ENCODE measurements around the gene ARID1A.
A peak's percentile ranks its signal among the peaks of the same experiment; 100 is the strongest.
"Not testable (repeated sequence)": the region's sequence is repeated elsewhere in the genome, so short reads cannot be mapped to it uniquely, and the experiment has no call there.

The ARID1A gene

DNA sequence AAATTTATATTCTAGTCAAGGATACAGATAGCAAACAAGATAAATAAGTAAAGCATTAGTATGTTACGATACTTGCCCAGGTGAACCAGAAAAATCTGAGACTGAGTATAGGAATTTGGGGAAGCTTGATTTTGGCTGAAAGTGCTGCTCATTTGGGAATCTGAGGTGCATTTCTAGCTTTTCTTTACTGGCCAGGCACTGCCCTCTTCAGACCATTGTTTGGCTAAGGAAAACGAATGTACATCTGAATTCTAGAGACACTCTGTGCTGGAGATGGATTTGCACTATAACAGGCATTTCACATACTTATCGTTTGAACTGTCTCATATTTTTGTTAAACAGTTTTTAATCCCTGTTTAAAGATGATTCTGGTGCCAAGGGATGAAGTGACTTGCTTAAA is 23.4 kb downstream of the ARID1A start:
- H3K27ac ChIP-seq (ENCODE audit: low read depth, low read length), result no peak overlapping the region
- H3K36me3 ChIP-seq (ENCODE audit: control insufficient read depth, insufficient read depth, low read length), result 0 out of 2 replicates have a peak, but pooled peaks cover 7% of the 10 kb centered on the region
- no peaks in the 10 kb centered on the region for H3K27me3 ChIP-seq (ENCODE audit: control insufficient read depth, insufficient read depth, low read length)
- no peak overlapping the region for H3K9ac ChIP-seq (ENCODE audit: low read length)
- H3K4me3 ChIP-seq (ENCODE audit: low read depth, low read length), result no peak overlapping the region
- peaks cover 34% of the 10 kb centered on the region for H3K4me1 ChIP-seq (ENCODE audit: control insufficient read depth, insufficient read depth, low read length)
- H3K9me3 ChIP-seq (ENCODE audit: control insufficient read depth, insufficient read depth, low read depth, low read length), result no peaks in the 10 kb centered on the region

DNA sequence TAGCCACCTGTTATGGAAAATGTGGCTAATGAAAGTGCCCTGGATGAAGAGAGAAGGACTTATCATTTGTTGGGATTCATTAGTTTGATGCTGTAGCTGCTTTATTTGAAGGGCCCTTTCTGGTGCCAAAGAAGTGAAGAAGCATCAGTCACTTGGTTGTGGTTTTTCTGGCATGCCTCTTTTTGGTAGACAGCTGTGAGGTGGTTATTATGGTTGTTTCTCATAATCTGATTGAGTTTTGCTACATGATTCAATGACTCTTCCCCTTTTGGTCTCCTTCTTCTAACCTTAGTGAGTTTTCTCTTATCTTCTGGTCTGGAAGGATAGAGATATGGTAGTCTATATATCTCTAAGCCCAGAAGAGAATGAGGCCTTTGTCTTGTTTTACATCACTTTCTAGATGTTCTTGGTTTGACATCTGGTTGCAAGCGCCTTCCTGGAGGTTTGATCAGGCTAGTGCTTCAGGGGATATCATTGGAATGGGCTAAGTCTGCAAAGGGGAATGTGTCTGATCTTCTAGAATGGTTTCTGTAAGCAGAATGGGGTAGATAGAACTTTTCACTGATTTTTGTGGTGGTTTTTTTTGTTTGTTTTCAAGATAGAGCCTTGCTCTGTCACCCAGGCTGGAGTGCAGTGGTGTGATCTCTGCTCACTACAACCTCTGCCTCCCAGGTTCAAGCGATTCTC is 26.0 kb downstream of the ARID1A start:
- Histone ChIP-seq H3K4me3 (ENCODE audit: low read depth, low read length) (no peak overlapping the region), H3K36me3 (ENCODE audit: control insufficient read depth, insufficient read depth, low read length) (0 out of 2 replicates have a peak, but pooled peaks cover 7% of the 10 kb centered on the region), H3K9ac (ENCODE audit: low read length) (no peak overlapping the region), H3K4me1 (ENCODE audit: control insufficient read depth, insufficient read depth, low read length) (peaks cover 54% of the 10 kb centered on the region), H3K27me3 (ENCODE audit: control insufficient read depth, insufficient read depth, low read length) (no peaks in the 10 kb centered on the region), H3K9me3 (ENCODE audit: control insufficient read depth, insufficient read depth, low read depth, low read length) (no peaks in the 10 kb centered on the region), H3K27ac (ENCODE audit: low read depth, low read length) (no peak overlapping the region; the same call in 1 of the 2 replicates)

DNA sequence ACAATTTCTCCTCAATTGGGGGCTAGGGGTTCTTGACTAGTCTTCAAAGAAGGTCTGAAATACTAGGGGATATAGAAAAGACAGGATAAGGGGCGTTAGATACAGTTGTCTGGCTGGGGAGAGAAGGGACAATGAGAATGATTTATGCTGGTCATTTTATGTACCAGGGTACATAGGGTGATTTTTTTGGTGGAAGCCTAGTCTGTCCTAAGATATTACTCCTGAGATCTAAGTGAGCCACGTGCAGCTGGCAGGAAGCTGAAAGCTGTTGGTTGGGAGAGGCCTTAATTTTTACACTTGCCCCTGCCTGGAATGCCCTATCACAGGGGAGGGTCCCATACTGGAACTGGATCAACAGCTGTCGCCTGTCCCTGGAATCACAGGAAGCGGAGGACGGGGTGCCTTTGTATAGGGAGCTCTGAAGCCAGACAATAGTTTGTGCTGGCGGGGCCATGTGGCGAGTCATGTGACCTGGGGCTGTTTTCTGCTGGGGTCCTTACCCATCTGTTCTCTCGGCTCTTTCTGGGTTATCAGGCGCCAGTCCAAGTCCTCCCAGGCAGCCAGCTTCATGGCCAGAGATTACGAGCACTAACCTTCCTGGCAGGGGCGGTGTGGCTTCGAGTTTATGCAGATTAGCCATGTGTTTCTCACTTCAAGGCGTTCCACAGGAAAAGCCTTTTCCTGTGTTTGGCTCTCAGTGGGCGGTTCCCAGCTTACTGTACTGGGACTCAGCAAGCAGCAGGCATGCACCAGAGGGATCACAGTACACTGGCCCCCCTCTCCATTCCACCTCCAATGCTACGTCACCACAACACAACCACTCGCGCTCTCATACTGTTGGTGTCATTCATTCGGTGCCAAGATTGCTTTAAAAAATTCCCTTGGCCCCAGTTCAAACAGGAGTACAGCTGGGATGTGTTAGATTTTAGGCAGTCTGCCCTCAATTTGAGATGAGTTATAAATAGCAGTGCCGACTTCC is 27.5 kb downstream of the ARID1A start:
- peak overlapping the region; percentile 38; the same call in 1 of the 2 replicates for H3K27ac ChIP-seq (ENCODE audit: low read depth, low read length)
- H3K9me3 ChIP-seq (ENCODE audit: control insufficient read depth, insufficient read depth, low read depth, low read length), result no peaks in the 10 kb centered on the region
- peak overlapping the region; percentile 41 for H3K9ac ChIP-seq (ENCODE audit: low read length)
- 0 out of 2 replicates have a peak, but pooled peaks cover 10% of the 10 kb centered on the region for H3K36me3 ChIP-seq (ENCODE audit: control insufficient read depth, insufficient read depth, low read length)
- no peaks in the 10 kb centered on the region for H3K27me3 ChIP-seq (ENCODE audit: control insufficient read depth, insufficient read depth, low read length)
- H3K4me3 ChIP-seq (ENCODE audit: low read depth, low read length), result peak overlapping the region; percentile 27
- peaks cover 57% of the 10 kb centered on the region for H3K4me1 ChIP-seq (ENCODE audit: control insufficient read depth, insufficient read depth, low read length)

DNA sequence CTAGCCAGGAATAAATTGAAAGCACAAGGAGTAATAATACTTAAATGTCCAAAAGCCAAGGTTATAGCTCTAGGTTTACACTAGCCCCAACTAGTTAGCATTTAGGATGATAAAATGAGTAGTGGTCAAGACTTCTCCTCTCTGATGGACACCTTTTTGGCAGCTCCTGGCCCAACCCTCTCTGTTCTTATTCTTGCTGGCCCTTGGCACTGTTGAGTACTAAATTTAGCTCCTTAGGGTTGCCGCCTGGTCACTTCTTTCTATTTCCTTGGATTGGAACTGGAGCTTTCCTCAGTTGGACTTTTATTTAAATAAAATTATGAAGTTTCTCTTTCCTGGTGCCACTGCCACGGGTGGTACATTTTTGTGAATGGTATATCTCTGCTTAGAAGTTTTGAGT is 28.3 kb downstream of the ARID1A start:
- H3K9me3 ChIP-seq (ENCODE audit: control insufficient read depth, insufficient read depth, low read depth, low read length), result no peaks in the 10 kb centered on the region
- H3K36me3 ChIP-seq (ENCODE audit: control insufficient read depth, insufficient read depth, low read length), result peaks cover 11% of the 10 kb centered on the region
- H3K9ac ChIP-seq (ENCODE audit: low read length), result peak overlapping the region; percentile 45
- H3K4me1 ChIP-seq (ENCODE audit: control insufficient read depth, insufficient read depth, low read length), result peaks cover 57% of the 10 kb centered on the region
- H3K27me3 ChIP-seq (ENCODE audit: control insufficient read depth, insufficient read depth, low read length), result no peaks in the 10 kb centered on the region
- peak overlapping the region; percentile 80; the same call in 1 of the 2 replicates for H3K27ac ChIP-seq (ENCODE audit: low read depth, low read length)
- H3K4me3 ChIP-seq (ENCODE audit: low read depth, low read length), result peak overlapping the region; percentile 25; the same call in 1 of the 2 replicates

DNA sequence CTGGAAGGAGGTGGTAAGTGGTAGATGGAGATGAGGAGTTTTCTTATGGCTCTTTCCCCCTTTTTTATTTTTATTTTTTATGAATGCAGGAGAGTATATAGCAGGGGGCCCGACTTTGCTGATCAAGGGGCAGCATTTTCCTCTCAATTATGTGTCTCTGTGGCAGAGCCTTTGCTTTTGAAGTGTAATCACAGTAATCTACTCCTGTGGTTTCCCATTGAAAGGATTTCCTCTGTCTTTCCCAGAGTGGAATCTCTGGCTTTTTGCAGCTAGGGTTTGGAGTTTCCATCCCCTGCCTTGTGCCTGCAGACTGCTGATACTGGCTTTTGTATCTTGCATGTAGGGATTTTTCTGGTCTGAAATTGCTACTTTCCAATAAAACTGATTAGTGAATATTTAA is 29.1 kb downstream of the ARID1A start:
- H3K4me1 ChIP-seq (ENCODE audit: control insufficient read depth, insufficient read depth, low read length), result peaks cover 57% of the 10 kb centered on the region
- no peaks in the 10 kb centered on the region for H3K27me3 ChIP-seq (ENCODE audit: control insufficient read depth, insufficient read depth, low read length)
- H3K4me3 ChIP-seq (ENCODE audit: low read depth, low read length), result peak overlapping the region; percentile 47
- H3K36me3 ChIP-seq (ENCODE audit: control insufficient read depth, insufficient read depth, low read length), result peaks cover 16% of the 10 kb centered on the region
- no peaks in the 10 kb centered on the region for H3K9me3 ChIP-seq (ENCODE audit: control insufficient read depth, insufficient read depth, low read depth, low read length)
- H3K9ac ChIP-seq (ENCODE audit: low read length), result peak overlapping the region; percentile 76
- H3K27ac ChIP-seq (ENCODE audit: low read depth, low read length), result peak overlapping the region; percentile 80; the same call in 1 of the 2 replicates

DNA sequence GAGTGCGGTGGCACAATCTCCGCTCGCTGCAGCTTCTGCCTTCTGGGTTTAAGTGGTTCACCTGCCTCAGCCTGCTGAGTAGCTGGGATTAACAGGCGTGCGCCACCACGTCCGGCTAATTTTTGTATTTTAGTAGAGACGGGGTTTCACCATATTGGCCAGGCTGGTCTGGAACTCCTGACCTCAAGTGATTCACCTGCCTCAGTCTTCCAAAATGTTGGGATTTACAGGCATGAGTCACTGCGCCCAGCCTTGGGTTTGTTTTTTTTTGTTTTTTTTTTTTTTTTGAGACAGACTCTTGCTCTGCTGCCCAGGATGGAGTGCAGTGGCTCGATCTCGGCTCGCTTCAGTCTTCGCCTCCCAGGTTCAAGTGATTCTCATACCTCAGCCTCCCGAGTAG is 30.1 kb downstream of the ARID1A start:
- H3K9me3 ChIP-seq (ENCODE audit: control insufficient read depth, insufficient read depth, low read depth, low read length); H3K4me3 ChIP-seq (ENCODE audit: low read depth, low read length); H3K9ac ChIP-seq (ENCODE audit: low read length); H3K27me3 ChIP-seq (ENCODE audit: control insufficient read depth, insufficient read depth, low read length): not testable (repeated sequence)
- Histone ChIP-seq H3K27ac (ENCODE audit: low read depth, low read length) (peak overlapping the region; percentile 72; the same call in 1 of the 2 replicates), H3K4me1 (ENCODE audit: control insufficient read depth, insufficient read depth, low read length) (peaks cover 57% of the 10 kb centered on the region), H3K36me3 (ENCODE audit: control insufficient read depth, insufficient read depth, low read length) (peaks cover 26% of the 10 kb centered on the region)

DNA sequence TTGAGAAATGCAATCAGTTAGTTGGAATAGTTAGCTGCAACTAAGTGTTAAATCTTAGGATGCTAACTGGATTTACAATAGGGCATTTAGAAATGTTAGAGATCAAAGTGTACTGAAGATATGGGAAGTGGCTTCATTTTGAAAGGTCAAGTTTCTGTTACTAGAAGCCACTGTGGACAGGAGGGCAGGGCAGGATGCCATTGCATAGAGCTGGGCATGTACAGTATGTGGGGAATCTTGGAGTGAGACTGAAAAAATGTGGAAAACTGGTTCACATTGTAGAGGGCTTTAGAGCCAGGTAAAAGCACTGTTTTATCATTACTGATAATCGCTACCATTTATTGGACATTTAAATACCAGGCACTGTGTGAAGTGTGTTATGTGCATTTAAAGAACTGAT is 31.0 kb downstream of the ARID1A start:
- H3K4me1 ChIP-seq (ENCODE audit: control insufficient read depth, insufficient read depth, low read length), result peaks cover 54% of the 10 kb centered on the region
- H3K27ac ChIP-seq (ENCODE audit: low read depth, low read length), result no peak overlapping the region
- no peaks in the 10 kb centered on the region for H3K9me3 ChIP-seq (ENCODE audit: control insufficient read depth, insufficient read depth, low read depth, low read length)

DNA sequence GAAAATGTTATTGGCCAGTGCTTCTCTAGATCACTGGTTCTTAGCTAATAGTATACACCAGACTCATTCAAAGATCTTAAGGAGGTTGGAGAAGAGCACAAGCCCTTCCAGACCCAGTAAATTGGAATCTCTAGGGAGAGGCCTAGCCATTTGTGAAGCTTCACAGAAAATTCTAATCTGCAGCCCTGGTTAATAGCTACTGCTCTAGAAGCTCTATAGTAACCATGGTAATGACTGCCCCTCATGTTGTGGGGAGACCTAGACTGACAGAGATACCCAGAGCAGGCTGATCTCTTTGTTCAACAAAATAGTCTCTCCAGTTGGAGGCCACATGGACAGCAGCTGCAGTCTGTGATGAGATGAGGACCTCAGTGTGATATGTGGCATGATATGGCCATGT is 31.7 kb downstream of the ARID1A start:
- H3K27me3 ChIP-seq (ENCODE audit: control insufficient read depth, insufficient read depth, low read length), result no peaks in the 10 kb centered on the region
- peaks cover 42% of the 10 kb centered on the region for H3K36me3 ChIP-seq (ENCODE audit: control insufficient read depth, insufficient read depth, low read length)
- H3K9ac ChIP-seq (ENCODE audit: low read length), result no peak overlapping the region
- peaks cover 47% of the 10 kb centered on the region for H3K4me1 ChIP-seq (ENCODE audit: control insufficient read depth, insufficient read depth, low read length)
- H3K9me3 ChIP-seq (ENCODE audit: control insufficient read depth, insufficient read depth, low read depth, low read length), result no peaks in the 10 kb centered on the region
- no peak overlapping the region for H3K27ac ChIP-seq (ENCODE audit: low read depth, low read length)
- no peak overlapping the region for H3K4me3 ChIP-seq (ENCODE audit: low read depth, low read length)

More for the DNA sequence above, 31.0 kb downstream of the ARID1A start:
- Histone ChIP-seq H3K36me3 (ENCODE audit: control insufficient read depth, insufficient read depth, low read length) (peaks cover 35% of the 10 kb centered on the region), H3K4me3 (ENCODE audit: low read depth, low read length) (no peak overlapping the region), H3K27me3 (ENCODE audit: control insufficient read depth, insufficient read depth, low read length) (no peaks in the 10 kb centered on the region), H3K9ac (ENCODE audit: low read length) (no peak overlapping the region)

DNA sequence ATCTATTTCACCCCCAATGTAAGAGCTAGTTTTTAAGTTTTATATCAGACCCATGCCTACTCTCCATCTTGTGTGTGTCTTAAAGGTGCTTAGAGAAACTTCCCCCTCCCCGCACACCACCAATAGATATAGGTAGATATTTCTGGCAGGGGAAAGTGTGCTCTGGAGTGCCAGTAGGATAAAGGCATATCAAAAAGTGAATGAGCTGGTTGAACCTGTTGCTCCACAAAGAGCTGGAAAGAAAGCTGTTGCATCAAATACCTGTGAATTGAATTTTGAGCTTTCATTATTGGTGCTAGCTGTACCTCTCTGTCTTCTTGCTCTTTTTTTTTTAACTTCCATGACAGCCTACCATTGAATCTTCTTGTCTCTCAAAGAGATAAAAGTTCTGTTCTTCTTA is 32.8 kb downstream of the ARID1A start:
- Histone ChIP-seq H3K4me3 (ENCODE audit: low read depth, low read length) (no peak overlapping the region), H3K4me1 (ENCODE audit: control insufficient read depth, insufficient read depth, low read length) (peaks cover 35% of the 10 kb centered on the region), H3K27me3 (ENCODE audit: control insufficient read depth, insufficient read depth, low read length) (no peaks in the 10 kb centered on the region), H3K9me3 (ENCODE audit: control insufficient read depth, insufficient read depth, low read depth, low read length) (no peaks in the 10 kb centered on the region), H3K27ac (ENCODE audit: low read depth, low read length) (no peak overlapping the region), H3K9ac (ENCODE audit: low read length) (no peak overlapping the region), H3K36me3 (ENCODE audit: control insufficient read depth, insufficient read depth, low read length) (peaks cover 54% of the 10 kb centered on the region)

DNA sequence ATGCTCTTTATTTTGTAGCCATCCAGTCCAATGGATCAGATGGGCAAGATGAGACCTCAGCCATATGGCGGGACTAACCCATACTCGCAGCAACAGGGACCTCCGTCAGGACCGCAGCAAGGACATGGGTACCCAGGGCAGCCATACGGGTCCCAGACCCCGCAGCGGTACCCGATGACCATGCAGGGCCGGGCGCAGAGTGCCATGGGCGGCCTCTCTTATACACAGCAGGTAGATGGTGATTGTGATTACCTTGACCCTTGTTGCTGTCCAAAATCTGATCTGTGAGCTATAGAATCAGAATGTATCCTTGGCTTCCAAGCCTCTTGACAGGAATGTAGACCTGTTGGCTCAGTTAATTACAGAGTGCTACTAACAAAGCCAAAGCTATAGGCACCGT is 33.8 kb downstream of the ARID1A start:
- Histone ChIP-seq H3K27me3 (ENCODE audit: control insufficient read depth, insufficient read depth, low read length) (no peaks in the 10 kb centered on the region), H3K9me3 (ENCODE audit: control insufficient read depth, insufficient read depth, low read depth, low read length) (no peaks in the 10 kb centered on the region), H3K36me3 (ENCODE audit: control insufficient read depth, insufficient read depth, low read length) (peaks cover 63% of the 10 kb centered on the region), H3K9ac (ENCODE audit: low read length) (no peak overlapping the region), H3K4me3 (ENCODE audit: low read depth, low read length) (no peak overlapping the region), H3K27ac (ENCODE audit: low read depth, low read length) (no peak overlapping the region), H3K4me1 (ENCODE audit: control insufficient read depth, insufficient read depth, low read length) (peaks cover 25% of the 10 kb centered on the region)

DNA sequence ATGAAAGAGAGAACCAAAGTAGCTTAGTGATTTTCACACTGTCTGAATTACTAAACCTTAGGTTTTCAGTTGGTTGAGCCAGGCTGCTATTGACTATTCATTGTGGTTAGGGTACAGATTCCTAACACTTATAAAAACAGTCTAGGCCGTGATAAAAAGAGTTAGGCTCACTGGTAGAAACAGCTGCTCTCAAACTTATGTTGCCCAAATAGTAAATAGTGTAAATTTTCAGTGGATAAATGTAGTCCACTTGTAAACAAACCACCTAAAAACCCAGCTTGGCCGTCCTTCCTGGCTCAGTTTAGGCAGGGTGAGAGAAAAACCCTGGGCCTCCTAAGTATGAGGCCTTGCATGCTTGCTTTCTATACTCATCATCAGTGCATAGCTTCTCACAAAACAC is 34.9 kb downstream of the ARID1A start:
- Histone ChIP-seq H3K4me1 (ENCODE audit: control insufficient read depth, insufficient read depth, low read length) (peaks cover 14% of the 10 kb centered on the region), H3K27me3 (ENCODE audit: control insufficient read depth, insufficient read depth, low read length) (no peaks in the 10 kb centered on the region), H3K36me3 (ENCODE audit: control insufficient read depth, insufficient read depth, low read length) (peaks cover 71% of the 10 kb centered on the region), H3K9me3 (ENCODE audit: control insufficient read depth, insufficient read depth, low read depth, low read length) (no peaks in the 10 kb centered on the region), H3K4me3 (ENCODE audit: low read depth, low read length) (no peak overlapping the region), H3K27ac (ENCODE audit: low read depth, low read length) (no peak overlapping the region), H3K9ac (ENCODE audit: low read length) (no peak overlapping the region)
